WTC11 (cell line): ENCODE results near the gene PPP1R12B. TPM values are rescaled to one million over a fixed set of nuclear protein-coding genes. Genes with fewer than 3 reads are reported as not detected.
A peak's percentile ranks its signal among the peaks of the same experiment; 100 is the strongest.
"Not testable (repeated sequence)": the region's sequence is repeated elsewhere in the genome, so short reads cannot be mapped to it uniquely, and the experiment has no call there.

ENCODE experiments used
- ATAC-seq: fragments of 200-7000 bp; cut with Tn5 transposase; 2 replicates; pipeline ENCODE4 v1.10.0; 2021; ENCODE audit warnings: mild to moderate bottlenecking, moderate library complexity
- CTCF ChIA-PET: fragments of 300-600 bp; sonication (Branson Sonifier 250); formaldehyde crosslinking; loops from one replicate; lab custom pipeline; 2021; ENCODE audit warnings: antibody characterized with exemption; lab: Charles Lee
- POLR2A ChIA-PET: fragments of 350-600 bp; sonication (Branson Sonifier 250); formaldehyde crosslinking; loops from one replicate; lab custom pipeline; 2021; ENCODE audit warnings: antibody characterized with exemption; lab: Charles Lee
- DNase-seq: peaks from one replicate; pipeline ENCODE4 v3.0.0; 2021; ENCODE audit warnings: low spot score
- H3K27ac Mint-ChIP-seq: 2 replicates; pipeline ENCODE4 v1.8.0; 2021; ENCODE audit warnings: mixed read lengths
- H3K27me3 Mint-ChIP-seq: 2 replicates; pipeline ENCODE4 v1.8.0; 2021; ENCODE audit warnings: low read depth, mild to moderate bottlenecking, moderate library complexity, mixed read lengths
- H3K36me3 Mint-ChIP-seq: 2 replicates; pipeline ENCODE4 v1.8.0; 2021; ENCODE audit warnings: mixed read lengths
- H3K4me1 Mint-ChIP-seq: 2 replicates; pipeline ENCODE4 v1.8.0; 2022; ENCODE audit warnings: mixed read lengths
- H3K4me3 Mint-ChIP-seq: 2 replicates; pipeline ENCODE4 v1.8.0; 2021; ENCODE audit warnings: mild to moderate bottlenecking, moderate library complexity, mixed read lengths
- H3K9me3 Mint-ChIP-seq: 2 replicates; pipeline ENCODE4 v1.8.0; 2021; ENCODE audit warnings: mixed read lengths
- ATF3 ChIP-seq: sonication (generic); formaldehyde crosslinking; conservative IDR thresholded peaks from 2 replicates; pipeline ENCODE4 v1.8.1; 2022; ENCODE audit warnings: mild to moderate bottlenecking, missing genetic modification reagents
- FOXK1 ChIP-seq: sonication (generic); formaldehyde crosslinking; IDR thresholded peaks from 2 replicates; pipeline ENCODE4 v1.8.0; 2022; ENCODE audit warnings: mild to moderate bottlenecking, moderate library complexity, missing genetic modification reagents
- GABPB1 ChIP-seq: sonication (generic); formaldehyde crosslinking; IDR thresholded peaks from 2 replicates; pipeline ENCODE4 v1.8.1; 2023; ENCODE audit warnings: mild to moderate bottlenecking, missing genetic modification reagents
- HMGXB4 ChIP-seq: sonication (generic); formaldehyde crosslinking; IDR thresholded peaks from 2 replicates; pipeline ENCODE4 v1.8.1; 2023; ENCODE audit warnings: mild to moderate bottlenecking, moderate library complexity, missing genetic modification reagents
- MYBL2 ChIP-seq: sonication (generic); formaldehyde crosslinking; IDR thresholded peaks from 2 replicates; pipeline ENCODE4 v1.8.1; 2023; ENCODE audit warnings: mild to moderate bottlenecking, moderate library complexity, missing genetic modification reagents
- NFYB ChIP-seq: sonication (generic); formaldehyde crosslinking; conservative IDR thresholded peaks from 2 replicates; pipeline ENCODE4 v1.8.0; 2022; ENCODE audit warnings: low read depth, missing genetic modification reagents
- PRRX2 ChIP-seq: fragments of 250-450 bp; sonication (Bioruptor Pico); IDR thresholded peaks from 2 replicates; pipeline ENCODE4 v1.8.0; 2021; ENCODE audit warnings: mild to moderate bottlenecking
- RELA ChIP-seq: sonication (generic); formaldehyde crosslinking; IDR thresholded peaks from 2 replicates; pipeline ENCODE4 v1.8.1; 2022; ENCODE audit warnings: missing genetic modification reagents, mild to moderate bottlenecking, borderline replicate concordance
- SOX15 ChIP-seq: fragments of 250-450 bp; sonication (Bioruptor Pico); IDR thresholded peaks from 2 replicates; pipeline ENCODE4 v1.9.0; 2021; ENCODE audit warnings: mild to moderate bottlenecking
- STAT6 ChIP-seq: sonication (generic); formaldehyde crosslinking; conservative IDR thresholded peaks from 2 replicates; pipeline ENCODE4 v1.8.1; 2023; ENCODE audit warnings: mild to moderate bottlenecking, low read depth, missing genetic modification reagents, moderate library complexity
- ZNF512 ChIP-seq: sonication (generic); formaldehyde crosslinking; IDR thresholded peaks from 2 replicates; pipeline ENCODE4 v1.8.1; 2022; ENCODE audit warnings: missing genetic modification reagents, borderline replicate concordance
- ZNF532 ChIP-seq: fragments of 250-450 bp; sonication (Bioruptor Pico); IDR thresholded peaks from 2 replicates; pipeline ENCODE4 v1.9.0; 2021; ENCODE audit warnings: mild to moderate bottlenecking, borderline replicate concordance
- total RNA-seq: library from RNA; stranded (reverse); gene quantifications from 3 replicates; pipeline ENCODE4 v1.2.3, GENCODE V29; 2021

PPP1R12B gene
- total RNA-seq, 1 experiment from 2014 or later, result 19.2 TPM

GRCh38 chr1:202521886-202522285 is 173.4 kb downstream of the PPP1R12B start:
- Mint-ChIP-seq H3K27ac (no peak overlapping the region), H3K9me3 (peaks cover 4% of the 10 kb centered on the region; the same call in 1 of the 2 replicates), H3K4me1 (no peaks in the 10 kb centered on the region), H3K36me3 (no peaks in the 10 kb centered on the region), H3K4me3 (no peak overlapping the region), H3K27me3 (no peaks in the 10 kb centered on the region)
- TF ChIP-seq ZNF532 (CRISPR knock-in tag), result no peak
- TF ChIP-seq ZNF512 (CRISPR knock-in tag), result no peak
- no peak for TF ChIP-seq PRRX2 (CRISPR knock-in tag)
- CTCF ChIA-PET, result no interaction called here
- ATAC-seq, result no peak
- POLR2A ChIA-PET, result no interaction called here
- DNase-seq, result no peak

GRCh38 chr1:202526056-202526455 is 177.6 kb downstream of the PPP1R12B start:
- H3K4me1 Mint-ChIP-seq, CTCF ChIA-PET, H3K27me3 Mint-ChIP-seq, ATAC-seq, POLR2A ChIA-PET, H3K27ac Mint-ChIP-seq, H3K9me3 Mint-ChIP-seq, H3K4me3 Mint-ChIP-seq, DNase-seq, H3K36me3 Mint-ChIP-seq: not testable (repeated sequence)

- DNase-seq, H3K27ac Mint-ChIP-seq, POLR2A ChIA-PET, H3K27me3 Mint-ChIP-seq, CTCF ChIA-PET, H3K9me3 Mint-ChIP-seq, ATAC-seq, H3K36me3 Mint-ChIP-seq, H3K4me3 Mint-ChIP-seq: not testable (repeated sequence)
- peaks cover 11% of the 10 kb centered on the region for H3K4me1 Mint-ChIP-seq
Measured at GRCh38 chr1:202528096-202528722, 179.7 kb downstream of the PPP1R12B start.

GRCh38 chr1:202530686-202531085 is 182.2 kb downstream of the PPP1R12B start:
- H3K27ac Mint-ChIP-seq, POLR2A ChIA-PET, H3K9me3 Mint-ChIP-seq, CTCF ChIA-PET, H3K36me3 Mint-ChIP-seq, H3K27me3 Mint-ChIP-seq, DNase-seq, H3K4me3 Mint-ChIP-seq, ATAC-seq: not testable (repeated sequence)
- H3K4me1 Mint-ChIP-seq, result peaks cover 11% of the 10 kb centered on the region

GRCh38 chr1:202531472-202531811 is 182.9 kb downstream of the PPP1R12B start:
- no peaks in the 10 kb centered on the region for H3K27me3 Mint-ChIP-seq
- CTCF ChIA-PET, result no interaction called here
- H3K9me3 Mint-ChIP-seq, result no peaks in the 10 kb centered on the region
- ATAC-seq (no peak), DNase-seq (no peak)
- no peak overlapping the region for H3K4me3 Mint-ChIP-seq
- H3K4me1 Mint-ChIP-seq, result peaks cover 11% of the 10 kb centered on the region
- no peaks in the 10 kb centered on the region for H3K36me3 Mint-ChIP-seq
- H3K27ac Mint-ChIP-seq, result 0 out of 2 replicates have a peak overlapping the region, but pooled peaks have one; percentile 16
- TF ChIP-seq RELA (no peak), GABPB1 (no peak), SOX15 (CRISPR knock-in tag) (no peak), HMGXB4 (CRISPR knock-in tag) (no peak), STAT6 (no peak), FOXK1 (no peak), ATF3 (CRISPR knock-in tag) (no peak), MYBL2 (no peak), NFYB (CRISPR knock-in tag) (no peak)
- TF ChIP-seq, all 79 proteins: peak for 0
- POLR2A ChIA-PET, result no interaction called here
